Measurements from ENCODE around the gene MIER2. TPM values are rescaled to one million over a fixed set of nuclear protein-coding genes. Genes with fewer than 3 reads are reported as not detected.

The MIER2 gene
- total and polyA plus RNA-seq, 4 donors: 2.7 to 4.1 (median 3.7) TPM

- peaks cover 0 to 18% (median 13%) of the 10 kb centered on the region in 4 donors for H3K4me1 ChIP-seq (ENCODE audit: control insufficient read depth in 4 of 4, insufficient read depth in 4 of 4, low read length in 3 of 4)
- no peak for DNase-seq (ENCODE audit: low spot score)
- no peak for TF ChIP-seq FOXA2 (IDR thresholded peaks at IDR 0.05)
- TF ChIP-seq MAX (IDR thresholded peaks at IDR 0.05): no peak
- no peak for TF ChIP-seq GABPA (IDR thresholded peaks at IDR 0.05 in 1 of 2, conservative IDR thresholded peaks at IDR 0.05 in 1 of 2)
- no peak for TF ChIP-seq REST (IDR thresholded peaks at IDR 0.05)
- TF ChIP-seq TAF1 (conservative IDR thresholded peaks at IDR 0.05): no peak
- TF ChIP-seq HNF4A (conservative IDR thresholded peaks at IDR 0.05): no peak
- no peak for TF ChIP-seq ZBTB33 (IDR thresholded peaks at IDR 0.05)
- no peak for TF ChIP-seq HNF4G (IDR thresholded peaks at IDR 0.05)
- TF ChIP-seq YY1 (IDR thresholded peaks at IDR 0.05): no peak
- no peak for TF ChIP-seq EGR1 (IDR thresholded peaks at IDR 0.05; ENCODE audit: low read depth in 2 of 2)
- no peak for TF ChIP-seq SP1 (IDR thresholded peaks at IDR 0.05)
- TF ChIP-seq NR2F2 (IDR thresholded peaks at IDR 0.05): no peak
- TF ChIP-seq FOXA1 (IDR thresholded peaks at IDR 0.05): no peak
- no peak for TF ChIP-seq CTCF (IDR thresholded peaks at IDR 0.05; ENCODE audit: low read depth, low read length, missing input control)
- no peak for TF ChIP-seq RAD21 (IDR thresholded peaks at IDR 0.05)
- TF ChIP-seq ATF3 (IDR thresholded peaks at IDR 0.05): no peak
- TF ChIP-seq JUND (IDR thresholded peaks at IDR 0.05): no peak
- no peak overlapping the region for H3K4me3 ChIP-seq (ENCODE audit: low read depth in 1 of 3, low read length in 3 of 3)
- H3K9me3 ChIP-seq (ENCODE audit: control insufficient read depth in 4 of 4, low read length in 3 of 4): no peaks in the 10 kb centered on the region
- H3K27me3 ChIP-seq (ENCODE audit: control insufficient read depth in 4 of 4, insufficient read depth in 4 of 4, low read length in 3 of 4): no peaks in the 10 kb centered on the region
- peaks cover 0 to 1% (median 0%) of the 10 kb centered on the region in 4 donors for H3K36me3 ChIP-seq (ENCODE audit: control insufficient read depth in 4 of 4, insufficient read depth in 3 of 4, low read depth in 1 of 4, low read length in 3 of 4)
- no peak overlapping the region for H3K27ac ChIP-seq (ENCODE audit: low read depth in 1 of 2, low read length in 2 of 2)
- no peak overlapping the region for H3K9ac ChIP-seq (ENCODE audit: low read depth in 1 of 2, low read length in 2 of 2)
- 81% methylated on average over 12 of the region's 12 CpGs for WGBS
These were observed 3.0 kb downstream of the MIER2 start for GRCh38 chr19:341386-342127.

Measured in liver (tissue), 9 donors.